Fibroblast of mammary gland (primary cell): ENCODE measurements around the gene CYBC1.
A peak's percentile ranks its signal among the peaks of the same experiment; 100 is the strongest.

ENCODE experiments used
- DNase-seq: peaks from one replicate; pipeline ENCODE4 v3.0.0-alpha.2; 2010; ENCODE audit warnings: low read depth
- H3K4me3 ChIP-seq: 2 replicates; pipeline ENCODE4 v1.5.1; 2011; ENCODE audit warnings: low read depth, mild to moderate bottlenecking, low read length, moderate library complexity; ENCODE audit not compliant: control insufficient read depth
- CTCF ChIP-seq: conservative IDR thresholded peaks from 2 replicates; pipeline ENCODE4 v1.5.1; 2011; ENCODE audit warnings: low read depth, low read length, inconsistent platforms; ENCODE audit not compliant: control insufficient read depth, insufficient read depth

Gene CYBC1

GRCh38 chr17:82489117-82489516 is 38.6 kb upstream of the CYBC1 start:
- DNase-seq: peak; percentile 77
- H3K4me3 ChIP-seq: no peak overlapping the region

GRCh38 chr17:82487910-82488309 is 37.4 kb upstream of the CYBC1 start:
- no peak overlapping the region for H3K4me3 ChIP-seq
- DNase-seq: no peak
- TF ChIP-seq CTCF: no peak

More at GRCh38 chr17:82489117-82489516, 38.6 kb upstream of the CYBC1 start:
- no peak for TF ChIP-seq CTCF

- no peak for DNase-seq
- no peak overlapping the region for H3K4me3 ChIP-seq
- no peak for TF ChIP-seq CTCF
Observed at GRCh38 chr17:82486231-82487094, 35.9 kb upstream of the CYBC1 start.

GRCh38 chr17:82483836-82484235 is 33.3 kb upstream of the CYBC1 start:
- H3K4me3 ChIP-seq: no peak overlapping the region
- DNase-seq: no peak
- no peak for TF ChIP-seq CTCF

- no peak overlapping the region for H3K4me3 ChIP-seq
- TF ChIP-seq CTCF: no peak
- DNase-seq: no peak
Observed at GRCh38 chr17:82483204-82483660, 32.7 kb upstream of the CYBC1 start.

- no peak for TF ChIP-seq CTCF
- DNase-seq: no peak
- no peak overlapping the region for H3K4me3 ChIP-seq
Observed at GRCh38 chr17:82480318-82480717, 29.8 kb upstream of the CYBC1 start.

GRCh38 chr17:82479602-82480001 is 29.1 kb upstream of the CYBC1 start:
- H3K4me3 ChIP-seq: no peak overlapping the region
- TF ChIP-seq CTCF: no peak
- no peak for DNase-seq
